ENCODE results near the gene RNF19B. TPM values are rescaled to one million over a fixed set of nuclear protein-coding genes. Genes with fewer than 3 reads are reported as not detected.

Gene RNF19B
- total RNA-seq, 1 experiment from 2014 or later, result 15.0 TPM

DNA sequence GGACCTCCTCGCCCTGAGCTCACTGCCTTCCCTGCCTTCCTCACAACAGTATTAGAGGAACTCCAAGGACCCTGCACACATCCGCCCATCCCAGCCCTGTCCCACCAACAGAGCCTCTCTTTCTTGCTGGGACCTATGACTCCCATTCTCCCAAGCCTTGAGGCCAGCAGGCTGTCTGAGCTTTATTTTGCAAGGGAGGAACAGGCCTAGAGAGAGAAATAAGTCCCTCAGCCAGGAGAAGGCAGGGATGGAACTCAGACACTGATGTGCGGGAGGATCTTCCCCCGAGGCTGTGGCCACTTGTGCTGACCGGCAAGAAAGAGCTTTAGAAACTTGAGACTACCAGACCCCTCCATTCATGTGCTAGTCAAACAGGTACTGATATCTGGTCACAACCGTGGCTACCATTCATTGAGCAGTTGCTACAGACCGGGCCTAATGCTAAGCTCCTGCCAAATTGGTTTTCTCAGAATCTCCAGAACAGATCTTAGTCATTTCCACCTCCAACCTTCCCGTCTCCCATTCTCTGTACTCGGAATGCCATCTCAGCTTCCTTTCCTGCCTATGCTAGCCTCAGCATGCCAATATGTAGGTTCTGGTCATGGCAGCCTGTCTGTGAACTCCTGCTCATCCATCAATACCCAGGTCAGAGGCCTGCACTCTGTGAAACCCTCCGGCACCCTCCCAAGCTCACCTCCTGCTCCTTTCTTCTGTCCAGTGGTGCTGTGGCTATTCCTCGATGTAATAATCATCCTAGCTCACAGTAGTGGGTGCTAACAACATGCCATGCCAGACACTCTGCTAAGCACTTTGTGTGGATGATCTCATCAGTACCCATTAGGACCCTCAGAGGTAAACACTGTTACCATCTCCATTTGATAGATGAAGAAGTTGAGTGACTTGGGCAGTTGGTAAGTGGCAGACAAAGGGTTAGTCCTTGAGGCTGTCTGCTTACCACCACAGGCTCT, 67.2 kb downstream of the RNF19B start:
- Histone ChIP-seq H2BK20ac (ENCODE audit: low read depth, low read length, poor library complexity, severe bottlenecking) (no peak overlapping the region), H3K14ac (ENCODE audit: insufficient read depth, low read length) (no peak overlapping the region; the same call in 1 of the 2 replicates), H3K27ac (ENCODE audit: insufficient read length, low read depth, low read length) (no peak overlapping the region), H3T11ph (ENCODE audit: low read length) (no peak overlapping the region), H3K79me2 (ENCODE audit: insufficient read depth, low read length) (no peaks in the 10 kb centered on the region), H3K23me2 (ENCODE audit: insufficient read length, low read depth, low read length, poor library complexity, severe bottlenecking) (peaks cover 8% of the 10 kb centered on the region), H2BK12ac (ENCODE audit: insufficient read length, low read depth, low read length) (no peak overlapping the region), H2BK5ac (ENCODE audit: insufficient read length, low read length) (no peak overlapping the region), H3K9me3 (ENCODE audit: control insufficient read depth, low read depth, low read length) (no peaks in the 10 kb centered on the region), H3K4me1 (ENCODE audit: insufficient read depth, low read length) (no peaks in the 10 kb centered on the region), H3K23ac (ENCODE audit: insufficient read length, low read depth, low read length) (no peak overlapping the region), H4K5ac (ENCODE audit: insufficient read length, low read depth, low read length) (no peak overlapping the region), H2BK15ac (ENCODE audit: low read depth, low read length) (no peak overlapping the region), H3K9ac (ENCODE audit: extremely low read depth, insufficient read length, low read length) (no peak overlapping the region), H3K4ac (ENCODE audit: low read depth, low read length) (no peak overlapping the region), H2AFZ (ENCODE audit: low read length) (no peak overlapping the region), H4K8ac (replicated peaks; ENCODE audit: insufficient read length, low read depth, low read length) (no peak overlapping the region), H2BK120ac (ENCODE audit: low read depth, low read length, poor library complexity, severe bottlenecking) (no peak overlapping the region), H3K79me1 (ENCODE audit: insufficient read depth, low read depth, low read length, poor library complexity, severe bottlenecking) (no peaks in the 10 kb centered on the region), H3K56ac (ENCODE audit: insufficient read length, low read depth, low read length) (no peak overlapping the region), H4K20me1 (ENCODE audit: control insufficient read depth, insufficient read depth, insufficient read length) (peaks cover 3% of the 10 kb centered on the region), H4K91ac (ENCODE audit: insufficient read length, low read depth, low read length) (no peak overlapping the region), H2AK5ac (ENCODE audit: insufficient read length, low read length) (no peak overlapping the region), H3K27me3 (ENCODE audit: insufficient read depth, low read length) (peaks cover 22% of the 10 kb centered on the region; the same call in 1 of the 2 replicates), H3K4me2 (ENCODE audit: insufficient read depth, insufficient read length, low read length) (no peak overlapping the region), H3K18ac (ENCODE audit: insufficient read length, low read depth, low read length) (no peak overlapping the region)
- Mint-ChIP-seq H3K27me3 (ENCODE audit: low read depth) (peaks cover 70% of the 10 kb centered on the region), H3K27ac (no peak overlapping the region), H3K9me3 (peaks cover 3% of the 10 kb centered on the region in 2 experiments; a peak in 3 of 5 replicates), H3K36me3 (ENCODE audit: insufficient read depth in 1 of 3, low read depth in 3 of 3) (peaks cover 0 to 7% (median 0%) of the 10 kb centered on the region in 3 experiments; a peak in 2 of 7 replicates), H3K4me1 (peaks cover 15 to 30% of the 10 kb centered on the region in 2 experiments), H3K4me3 (no peak overlapping the region)
- DNase-seq, result no peak
- TF ChIP-seq, protein P1, sequence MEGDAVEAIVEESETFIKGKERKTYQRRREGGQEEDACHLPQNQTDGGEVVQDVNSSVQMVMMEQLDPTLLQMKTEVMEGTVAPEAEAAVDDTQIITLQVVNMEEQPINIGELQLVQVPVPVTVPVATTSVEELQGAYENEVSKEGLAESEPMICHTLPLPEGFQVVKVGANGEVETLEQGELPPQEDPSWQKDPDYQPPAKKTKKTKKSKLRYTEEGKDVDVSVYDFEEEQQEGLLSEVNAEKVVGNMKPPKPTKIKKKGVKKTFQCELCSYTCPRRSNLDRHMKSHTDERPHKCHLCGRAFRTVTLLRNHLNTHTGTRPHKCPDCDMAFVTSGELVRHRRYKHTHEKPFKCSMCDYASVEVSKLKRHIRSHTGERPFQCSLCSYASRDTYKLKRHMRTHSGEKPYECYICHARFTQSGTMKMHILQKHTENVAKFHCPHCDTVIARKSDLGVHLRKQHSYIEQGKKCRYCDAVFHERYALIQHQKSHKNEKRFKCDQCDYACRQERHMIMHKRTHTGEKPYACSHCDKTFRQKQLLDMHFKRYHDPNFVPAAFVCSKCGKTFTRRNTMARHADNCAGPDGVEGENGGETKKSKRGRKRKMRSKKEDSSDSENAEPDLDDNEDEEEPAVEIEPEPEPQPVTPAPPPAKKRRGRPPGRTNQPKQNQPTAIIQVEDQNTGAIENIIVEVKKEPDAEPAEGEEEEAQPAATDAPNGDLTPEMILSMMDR (conservative IDR thresholded peaks at IDR 0.05), result no peak
- WGBS (ENCODE audit: extremely low coverage, insufficient read length, low lambda C conversion rate), result no CpG with 5 or more reads among the region's 11 CpGs

Measured in H9 (cell line).